ENCODE measurements around the gene SLC35A2.

GRCh38 chrX:48890296-48890925 is 21.0 kb downstream of the SLC35A2 start:
- TF ChIP-seq CTCF (IDR thresholded peaks at IDR 0.05) (no peak), POLR2A (IDR thresholded peaks at IDR 0.05) (no peak)

Measured in right lobe of liver (tissue), 4 donors.